Measurements from ENCODE around the gene TBC1D1.
"Not testable (repeated sequence)": the region's sequence is repeated elsewhere in the genome, so short reads cannot be mapped to it uniquely, and the experiment has no call there.

TBC1D1 gene

GRCh38 chr4:37960098-37960497 is 69.2 kb downstream of the TBC1D1 start, which contains the start of gene PTTG2:
PTTG2 (plus strand) TSS chr4:37960398; CDS start chr4:37960435, 37 bp downstream.
- in situ Hi-C loops (cut with MboI; ENCODE audit: low sequenced_read_pairs): no loop called here

GRCh38 chr4:37960679-37961450 is 70.0 kb downstream of the TBC1D1 start:
- in situ Hi-C loops (cut with MboI; ENCODE audit: low sequenced_read_pairs): no loop called here

GRCh38 chr4:37964734-37965457 is 74.0 kb downstream of the TBC1D1 start:
- in situ Hi-C loops (cut with MboI; ENCODE audit: low sequenced_read_pairs): no loop called here

GRCh38 chr4:37966044-37966443 is 75.2 kb downstream of the TBC1D1 start:
- in situ Hi-C loops (cut with MboI; ENCODE audit: low sequenced_read_pairs): no loop called here

GRCh38 chr4:37967736-37968135 is 76.9 kb downstream of the TBC1D1 start:
- in situ Hi-C loops (cut with MboI; ENCODE audit: low sequenced_read_pairs): no loop called here

- in situ Hi-C loops (cut with MboI; ENCODE audit: low sequenced_read_pairs): no loop called here
Observed at GRCh38 chr4:37968747-37969146, 77.9 kb downstream of the TBC1D1 start.

GRCh38 chr4:37970702-37971101 is 79.8 kb downstream of the TBC1D1 start:
- in situ Hi-C loops (cut with MboI; ENCODE audit: low sequenced_read_pairs): no loop called here

- in situ Hi-C loops (cut with MboI; ENCODE audit: low sequenced_read_pairs): no loop called here
Observed at GRCh38 chr4:37971202-37971601, 80.3 kb downstream of the TBC1D1 start.

GRCh38 chr4:37973441-37973840 is 82.6 kb downstream of the TBC1D1 start:
- in situ Hi-C loops (cut with MboI; ENCODE audit: low sequenced_read_pairs): no loop called here

GRCh38 chr4:37975321-37975822 is 84.5 kb downstream of the TBC1D1 start:
- in situ Hi-C loops (cut with MboI; ENCODE audit: low sequenced_read_pairs): not testable (repeated sequence)

GRCh38 chr4:37976507-37976906 is 85.6 kb downstream of the TBC1D1 start:
- in situ Hi-C loops (cut with MboI; ENCODE audit: low sequenced_read_pairs): no loop called here

GRCh38 chr4:37976991-37977470 is 86.1 kb downstream of the TBC1D1 start:
- in situ Hi-C loops (cut with MboI; ENCODE audit: low sequenced_read_pairs): no loop called here

GRCh38 chr4:37977471-37978247 is 86.8 kb downstream of the TBC1D1 start:
- in situ Hi-C loops (cut with MboI; ENCODE audit: low sequenced_read_pairs): no loop called here

- in situ Hi-C loops (cut with MboI; ENCODE audit: low sequenced_read_pairs): no loop called here
Observed at GRCh38 chr4:37978248-37978924, 87.5 kb downstream of the TBC1D1 start.

- in situ Hi-C loops (cut with MboI; ENCODE audit: low sequenced_read_pairs): no loop called here
Observed at GRCh38 chr4:37980246-37980645, 89.4 kb downstream of the TBC1D1 start.

GRCh38 chr4:37981425-37981824 is 90.5 kb downstream of the TBC1D1 start:
- in situ Hi-C loops (cut with MboI; ENCODE audit: low sequenced_read_pairs): no loop called here

- in situ Hi-C loops (cut with MboI; ENCODE audit: low sequenced_read_pairs): no loop called here
Observed at GRCh38 chr4:37981844-37982720, 91.2 kb downstream of the TBC1D1 start.

GRCh38 chr4:37982736-37983135 is 91.9 kb downstream of the TBC1D1 start:
- in situ Hi-C loops (cut with MboI; ENCODE audit: low sequenced_read_pairs): no loop called here

GRCh38 chr4:37983951-37984350 is 93.1 kb downstream of the TBC1D1 start:
- in situ Hi-C loops (cut with MboI; ENCODE audit: low sequenced_read_pairs): no loop called here
